Loucy (cell line): ENCODE data around the gene ZNF648.

Experiments
- CTCF ChIP-seq: fragments of 200-600 bp; sonication (generic); conservative IDR thresholded peaks from 2 replicates; pipeline ENCODE4 v1.5.1; 2014; ENCODE audit warnings: mild to moderate bottlenecking, antibody characterized with exemption, low read length
- EZH2phosphoT487 ChIP-seq: fragments of 200-600 bp; IDR thresholded peaks from 2 replicates; pipeline ENCODE4 v1.6.1; 2018; ENCODE audit warnings: antibody characterized with exemption, mild to moderate bottlenecking, moderate library complexity, borderline replicate concordance

- TF ChIP-seq CTCF (no peak), EZH2phosphoT487 (no peak)
Measured at GRCh38 chr1:182061594-182061993, at the start of gene ZNF648.
